GM10248 (cell line): ENCODE data around the gene HOXA11.

ENCODE experiments used
- CTCF ChIA-PET: fragments of 300-600 bp; sonication (Branson Sonifier 250); formaldehyde crosslinking; extraction: SDS; loops from one replicate; lab custom pipeline; 2021; ENCODE audit warnings: antibody characterized with exemption; lab: Yijun Ruan, JAX
- POLR2A ChIA-PET: fragments of 350-650 bp; sonication (Branson Sonifier 250); formaldehyde crosslinking; extraction: SDS; loops from one replicate; lab custom pipeline; 2020; ENCODE audit warnings: antibody characterized with exemption; lab: Yijun Ruan, JAX
- DNase-seq: peaks from one replicate; pipeline ENCODE4 v3.0.0; 2012; ENCODE audit errors: extremely low spot score
- TF ChIP-seq, protein P1 (sequence below): IDR thresholded peaks from 2 replicates; pipeline ENCODE4 v1.5.1; 2012; ENCODE audit warnings: mild to moderate bottlenecking, low read depth; ENCODE audit errors: extremely low read depth, missing control alignments, control extremely low read depth

Gene HOXA11

DNA sequence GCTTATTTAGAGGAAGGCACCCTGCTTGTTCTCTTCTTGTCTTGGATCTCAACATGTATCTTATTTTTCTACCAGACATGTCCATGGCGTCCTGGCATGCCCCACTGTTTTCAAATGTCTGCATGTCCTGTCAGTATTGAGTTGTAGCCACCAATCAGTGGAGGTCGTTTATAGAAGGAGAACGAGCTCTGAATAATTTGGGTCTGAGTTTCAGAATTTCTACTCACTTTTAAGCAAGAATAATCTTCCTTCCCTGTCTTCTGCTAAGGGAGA, 17.8 kb upstream of the HOXA11 start:
- CTCF ChIA-PET = interaction anchor here (0.8 to 1.3 kb wide), 2 partner anchors 41 to 402 kb away, joined by 3 read pairs; no protein-coding TSS in a partner anchor
- DNase-seq = no peak
- POLR2A ChIA-PET = no interaction called here
- TF ChIP-seq, protein P1, sequence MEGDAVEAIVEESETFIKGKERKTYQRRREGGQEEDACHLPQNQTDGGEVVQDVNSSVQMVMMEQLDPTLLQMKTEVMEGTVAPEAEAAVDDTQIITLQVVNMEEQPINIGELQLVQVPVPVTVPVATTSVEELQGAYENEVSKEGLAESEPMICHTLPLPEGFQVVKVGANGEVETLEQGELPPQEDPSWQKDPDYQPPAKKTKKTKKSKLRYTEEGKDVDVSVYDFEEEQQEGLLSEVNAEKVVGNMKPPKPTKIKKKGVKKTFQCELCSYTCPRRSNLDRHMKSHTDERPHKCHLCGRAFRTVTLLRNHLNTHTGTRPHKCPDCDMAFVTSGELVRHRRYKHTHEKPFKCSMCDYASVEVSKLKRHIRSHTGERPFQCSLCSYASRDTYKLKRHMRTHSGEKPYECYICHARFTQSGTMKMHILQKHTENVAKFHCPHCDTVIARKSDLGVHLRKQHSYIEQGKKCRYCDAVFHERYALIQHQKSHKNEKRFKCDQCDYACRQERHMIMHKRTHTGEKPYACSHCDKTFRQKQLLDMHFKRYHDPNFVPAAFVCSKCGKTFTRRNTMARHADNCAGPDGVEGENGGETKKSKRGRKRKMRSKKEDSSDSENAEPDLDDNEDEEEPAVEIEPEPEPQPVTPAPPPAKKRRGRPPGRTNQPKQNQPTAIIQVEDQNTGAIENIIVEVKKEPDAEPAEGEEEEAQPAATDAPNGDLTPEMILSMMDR = no peak

DNA sequence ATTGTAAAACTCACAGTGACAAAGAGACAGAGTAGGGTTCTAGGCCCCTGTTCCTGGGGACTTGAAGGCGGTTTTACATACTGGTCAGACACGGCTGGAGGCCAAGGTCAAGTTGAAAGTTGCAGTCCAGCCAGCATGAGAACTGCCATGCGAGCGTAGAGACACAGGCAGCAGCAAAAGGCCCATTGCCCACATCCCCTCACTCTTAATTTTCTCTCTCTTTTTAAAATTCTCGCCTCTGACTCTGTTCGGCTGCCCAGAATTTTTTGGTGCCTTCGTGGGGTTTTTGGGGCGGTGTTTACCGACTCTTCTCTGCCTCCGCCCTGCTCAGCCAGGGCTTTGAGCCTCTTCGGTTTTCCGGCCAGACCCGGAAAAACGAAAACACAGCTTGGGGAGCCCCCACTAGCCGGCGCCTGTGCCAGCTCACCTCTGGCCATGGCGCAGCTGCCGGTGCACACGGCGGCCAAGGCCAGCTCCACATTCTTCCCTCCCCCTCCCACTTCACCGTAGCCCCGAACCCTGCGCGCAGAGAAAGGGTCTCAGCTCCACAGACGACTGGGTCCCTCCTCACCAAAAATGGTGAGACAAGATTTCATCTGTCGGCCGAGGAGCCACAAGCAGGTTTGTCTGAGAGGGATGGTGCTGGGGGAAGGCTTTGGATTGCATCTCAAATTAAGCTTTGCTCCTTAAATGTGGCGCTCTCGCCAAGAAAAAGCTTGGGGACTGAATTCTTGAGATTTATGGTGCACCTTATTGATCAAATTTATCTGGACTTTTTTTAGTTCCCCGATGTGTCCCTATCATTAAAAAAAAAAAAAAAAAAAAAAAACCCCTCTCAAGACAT, 17.2 kb upstream of the HOXA11 start:
- TF ChIP-seq, protein P1 = no peak
- no peak for DNase-seq
- ChIA-PET CTCF (interaction anchor here (0.8 to 1.3 kb wide), 2 partner anchors 40 to 403 kb away, joined by 3 read pairs; no protein-coding TSS in a partner anchor), POLR2A (no interaction called here)

DNA sequence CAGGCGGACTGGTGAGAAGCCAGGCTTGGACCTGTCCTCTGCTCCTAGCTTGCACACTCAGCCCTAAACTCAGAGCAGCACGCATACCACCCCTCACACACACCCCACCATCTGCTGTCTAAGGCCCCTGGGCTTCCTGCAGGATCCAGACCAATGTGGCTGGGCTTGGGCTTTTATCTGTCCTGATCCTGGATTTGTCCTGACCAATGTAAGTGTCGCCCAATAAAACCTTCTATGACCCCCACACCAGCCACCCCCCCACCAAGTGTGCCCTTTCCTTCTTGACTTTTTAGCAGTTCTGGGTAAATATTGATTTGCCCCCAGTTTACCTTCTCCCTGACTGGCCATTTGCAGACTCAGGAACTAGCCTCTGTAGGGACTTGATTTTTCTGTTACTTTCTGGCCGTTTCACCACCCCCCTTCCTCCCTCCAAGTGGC, 16.6 kb upstream of the HOXA11 start:
- POLR2A ChIA-PET = no interaction called here
- CTCF ChIA-PET = interaction anchor here (1.3 kb wide), 1 partner anchor 403 kb away, joined by 3 read pairs; no protein-coding TSS in a partner anchor
- no peak for DNase-seq
- TF ChIP-seq, protein P1 = no peak

DNA sequence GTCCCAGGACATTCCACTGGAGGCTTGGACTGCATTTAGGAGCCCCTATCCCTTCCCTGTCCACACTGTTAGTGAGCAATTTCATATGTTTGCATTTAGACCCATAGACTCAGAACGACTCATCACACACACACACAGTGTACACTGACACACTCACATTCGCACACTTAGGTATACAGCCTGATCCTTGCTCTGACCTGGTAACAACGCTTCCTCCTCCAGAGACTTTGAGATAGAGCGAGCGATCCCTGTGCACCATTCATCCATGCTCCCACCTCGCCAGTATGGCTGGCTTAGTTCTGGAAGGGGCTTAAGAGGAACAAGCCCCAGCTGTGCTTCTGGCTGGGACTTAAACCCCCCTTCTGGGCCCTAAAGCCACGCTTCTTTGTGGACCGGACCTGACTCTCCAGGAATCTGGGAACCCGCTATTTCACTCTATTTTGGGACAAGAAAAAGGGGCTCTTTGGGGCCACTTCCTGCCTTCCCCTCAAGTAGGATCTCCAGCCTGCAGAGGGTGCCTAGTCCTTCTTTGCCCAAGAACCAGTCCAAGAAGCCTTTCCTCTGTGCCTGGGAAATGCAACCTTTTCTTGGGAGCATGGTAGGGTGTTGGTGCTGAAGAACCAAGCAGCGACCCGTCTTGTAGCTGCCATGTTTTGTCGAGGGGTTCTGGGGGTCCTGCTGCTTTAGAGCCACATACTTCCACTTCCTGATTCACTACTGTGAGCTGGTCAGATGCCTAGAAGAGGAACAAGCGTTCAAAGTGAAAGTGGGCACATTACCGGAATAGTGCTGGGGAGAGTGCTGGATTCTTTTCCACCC, 15.9 kb upstream of the HOXA11 start:
- ChIA-PET CTCF (interaction anchor here (2.7 kb wide), 1 partner anchor 8 kb away, joined by 12 read pairs; no protein-coding TSS in a partner anchor), POLR2A (no interaction called here)
- DNase-seq = no peak
- TF ChIP-seq, protein P1 = no peak

DNA sequence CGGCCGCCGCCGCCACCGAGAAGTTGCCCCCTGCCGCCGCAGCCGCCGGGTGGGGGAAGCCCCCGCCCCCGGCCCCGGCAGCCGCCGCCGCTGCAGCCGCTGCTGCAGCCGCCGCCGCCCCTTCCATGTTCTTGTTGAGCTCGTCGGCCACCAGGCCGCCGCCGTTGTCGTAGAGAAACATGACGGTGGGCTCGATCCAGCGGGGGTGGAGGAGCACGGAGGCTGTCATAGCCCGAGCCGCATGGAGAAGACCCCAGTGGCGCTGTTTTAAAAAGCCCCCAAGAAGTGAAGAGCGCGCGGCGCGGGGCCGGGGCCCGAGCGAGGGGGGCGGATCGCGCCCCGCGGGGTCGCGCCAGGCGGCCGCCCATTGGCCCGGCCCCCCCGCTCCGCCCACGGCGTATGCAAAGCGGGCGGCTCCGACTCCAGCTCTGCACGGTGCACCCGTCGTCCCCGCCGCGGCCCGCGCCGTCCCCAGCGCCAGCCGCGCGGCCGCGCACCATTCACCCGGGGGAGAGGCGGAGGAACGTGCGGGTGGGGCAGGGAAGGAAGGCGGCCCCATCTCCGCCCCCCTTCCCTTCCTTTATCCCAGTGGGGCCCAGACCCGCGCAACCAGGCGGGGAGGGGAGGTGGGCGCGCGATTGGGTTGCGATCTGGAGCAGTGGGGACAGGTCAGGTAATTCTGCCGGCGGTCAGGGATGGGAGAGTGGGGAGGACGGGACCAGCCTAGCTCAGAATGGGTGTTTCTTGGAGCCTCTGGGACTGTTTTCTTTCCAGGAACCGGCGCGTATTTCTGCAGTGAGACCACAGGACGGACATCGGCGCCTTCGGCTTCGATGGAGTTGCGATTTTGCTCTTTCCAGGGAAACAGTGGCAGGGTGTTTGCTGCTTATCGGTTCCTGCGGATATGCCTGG, 15.1 kb upstream of the HOXA11 start, which contains the start of gene HOXA13:
Gene HOXA13, minus strand, starts transcription at position 243 of the 912 bp plus-strand sequence. Its CDS starts 14 bp downstream, at position 229.
- POLR2A ChIA-PET = no interaction called here
- CTCF ChIA-PET = interaction anchor here (1.1 to 2.7 kb wide), 5 partner anchors 9 to 820 kb away, joined by 3 to 12 read pairs (median 6); no protein-coding TSS in a partner anchor
- TF ChIP-seq, protein P1 = no peak
- DNase-seq = no peak
